ENCODE data around the gene IRF2BP2. TPM values are rescaled to one million over a fixed set of nuclear protein-coding genes. Genes with fewer than 3 reads are reported as not detected.

The IRF2BP2 gene
- total and polyA plus RNA-seq, 2 donors (not counting 1 experiment from before 2014, with no cell fraction given): 126 to 255 TPM

DNA sequence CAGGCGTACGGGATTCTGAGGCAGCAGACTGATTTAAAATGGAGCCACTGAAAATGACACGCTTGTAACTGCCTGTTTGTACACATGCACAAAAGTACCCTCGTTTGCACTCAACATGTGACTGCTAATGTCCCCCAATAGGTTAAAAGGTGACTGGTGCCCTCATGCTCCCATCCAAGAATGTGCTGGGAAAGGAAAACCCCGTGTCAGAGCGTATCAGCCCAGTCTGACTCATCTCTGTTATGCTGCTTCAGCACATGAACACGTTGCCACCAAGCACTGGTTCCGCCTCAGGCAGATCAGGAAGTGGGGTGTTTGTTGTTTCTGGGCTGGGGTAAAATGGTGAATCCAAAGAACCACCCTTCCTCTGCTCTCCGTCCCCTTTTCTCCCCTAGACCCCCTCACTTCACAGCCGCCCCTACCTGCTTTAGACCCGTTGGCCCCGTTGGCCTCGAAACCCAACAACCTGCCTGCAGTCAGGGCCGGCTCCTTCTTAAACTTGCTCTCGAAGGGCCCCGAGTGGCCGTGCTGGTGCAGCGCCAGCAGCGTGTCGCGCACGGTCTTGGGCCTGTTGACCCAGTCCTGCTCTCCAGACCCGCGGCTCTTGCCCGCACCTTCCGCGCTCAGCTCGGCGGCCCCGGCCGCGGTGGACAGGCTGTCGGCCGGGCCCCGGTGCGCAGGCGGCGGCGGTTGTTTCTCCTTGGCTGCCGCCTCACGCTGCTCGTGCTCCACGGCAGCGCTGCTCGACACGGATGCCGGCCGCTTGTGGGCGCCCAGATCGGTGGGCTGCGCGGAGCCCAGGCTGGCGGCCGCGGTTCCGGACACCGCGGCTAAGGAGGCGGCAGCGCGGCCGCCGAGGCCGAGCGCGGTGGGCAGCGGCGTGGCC lies 1.7 kb downstream of the IRF2BP2 start:
- Histone ChIP-seq H3K9ac (ENCODE audit: low read length) (peak overlapping the region; percentile 76), H3K36me3 (replicated peaks in 1 of 2; ENCODE audit: control extremely low read depth in 1 of 2, control insufficient read depth in 1 of 2, extremely low read depth in 1 of 2, insufficient read depth in 2 of 2, low read length in 1 of 2) (peaks cover 0 to 7% of the 10 kb centered on the region in 2 experiments), H3K4me2 (replicated peaks; ENCODE audit: low read depth, low read length, poor library complexity, severe bottlenecking) (peak overlapping the region; percentile 93), H3K9me3 (ENCODE audit: control extremely low read depth in 1 of 3, control insufficient read depth in 2 of 3, insufficient read depth in 1 of 3, low read length in 2 of 3) (peaks cover 0 to 4% (median 0%) of the 10 kb centered on the region in 3 donors), H4K20me1 (ENCODE audit: control insufficient read depth, insufficient read depth, low read length, poor library complexity, severe bottlenecking) (peaks cover 20% of the 10 kb centered on the region), H3K27me3 (replicated peaks in 1 of 4; ENCODE audit: control extremely low read depth in 1 of 4, control insufficient read depth in 3 of 4, insufficient read depth in 4 of 4, low read length in 3 of 4) (no peaks in the 10 kb centered on the region), H2AFZ (ENCODE audit: insufficient read depth, low read depth, low read length, poor library complexity, severe bottlenecking) (peak overlapping the region; percentile 40), H3K27ac (ENCODE audit: low read length in 2 of 2) (peak overlapping the region; percentile 90 to 93), H3K4me3 (ENCODE audit: control extremely low read depth in 1 of 5, extremely low read depth in 1 of 5, insufficient read depth in 1 of 5, low read depth in 2 of 5, low read length in 4 of 5) (peak overlapping the region; percentile 61 to 73 (median 63)), H3K4me1 (ENCODE audit: control insufficient read depth in 2 of 2, insufficient read depth in 2 of 2, low read length in 2 of 2) (peaks cover 61 to 65% of the 10 kb centered on the region in 2 donors), H3K79me2 (ENCODE audit: control insufficient read depth, insufficient read depth, low read length) (peaks cover 53% of the 10 kb centered on the region)
- no peaks in the 10 kb centered on the region for H3K9me3 Mint-ChIP-seq (ENCODE audit: insufficient read depth)
- under 1% methylated on average over 66 of the region's 68 CpGs for WGBS (ENCODE audit: insufficient coverage)
- CTCF ChIA-PET: interaction anchor here (0.9 to 7.3 kb wide), 5 partner anchors 10 to 475 kb away, joined by 3 to 70 read pairs (median 4); no protein-coding TSS in a partner anchor
- intact Hi-C loops (cut with micrococcal nuclease): loop anchor here (1.0 kb wide), 1 partner anchor 109 kb away; no protein-coding TSS in a partner anchor
- no peak for TF ChIP-seq CTCF (IDR thresholded peaks at IDR 0.05)
- no peak for TF ChIP-seq EZH2 (IDR thresholded peaks at IDR 0.05; ENCODE audit: borderline replicate concordance, insufficient read depth, low read depth, low read length, poor library complexity, severe bottlenecking)
- DNase-seq (peak; percentile 88), ATAC-seq (ENCODE audit: low read depth) (peak; percentile 26)
- H3K27me3 Mint-ChIP-seq: no peaks in the 10 kb centered on the region
- peak overlapping the region; percentile 92 for H3K4me3 Mint-ChIP-seq
- peak overlapping the region; percentile 98 for H3K27ac Mint-ChIP-seq
- POLR2A ChIA-PET: interaction anchor here (0.6 to 4.8 kb wide), 6 partner anchors 8 to 896 kb away, joined by 3 to 26 read pairs (median 4); partner anchors contain the start of gene B3GALNT2
- H3K4me1 Mint-ChIP-seq: peaks cover 66% of the 10 kb centered on the region
